HEK293 (cell line): ENCODE measurements around the gene RPS15.

ENCODE experiments used
- EGR2 ChIP-seq: fragments of 450-650 bp; formaldehyde crosslinking; IDR thresholded peaks from 2 replicates; pipeline ENCODE4 v1.5.1; 2016; ENCODE audit warnings: low read depth, missing biosample characterization, missing genetic modification characterization
- GLIS1 ChIP-seq: fragments of 450-650 bp; formaldehyde crosslinking; IDR thresholded peaks from 2 replicates; pipeline ENCODE4 v1.5.1; 2016; ENCODE audit warnings: missing biosample characterization, missing genetic modification characterization
- KLF10 ChIP-seq: fragments of 450-650 bp; IDR thresholded peaks from 2 replicates; pipeline ENCODE4 v1.5.1; 2018; ENCODE audit warnings: missing biosample characterization, mild to moderate bottlenecking, missing genetic modification characterization
- SETDB1 ChIP-seq: IDR thresholded peaks from one replicate; pipeline ENCODE4 v1.6.1; 2017; ENCODE audit warnings: mild to moderate bottlenecking, low read length, moderate library complexity, mixed read lengths; ENCODE audit not compliant: insufficient read length
- SP2 ChIP-seq: fragments of 450-650 bp; formaldehyde crosslinking; IDR thresholded peaks from 2 replicates; pipeline ENCODE4 v1.5.1; 2016; ENCODE audit warnings: missing biosample characterization, missing genetic modification characterization
- SP3 ChIP-seq: fragments of 450-650 bp; formaldehyde crosslinking; IDR thresholded peaks from 2 replicates; pipeline ENCODE4 v1.5.1; 2016; ENCODE audit warnings: missing biosample characterization, missing genetic modification characterization
- SP7 ChIP-seq: fragments of 450-650 bp; formaldehyde crosslinking; IDR thresholded peaks from 2 replicates; pipeline ENCODE4 v1.5.1; 2016; ENCODE audit warnings: missing biosample characterization, missing genetic modification characterization
- ZBTB11 ChIP-seq: fragments of 450-650 bp; formaldehyde crosslinking; conservative IDR thresholded peaks from 2 replicates; pipeline ENCODE4 v1.5.1; 2016; ENCODE audit warnings: low read depth, missing biosample characterization, missing genetic modification characterization
- ZBTB7A ChIP-seq: fragments of 450-650 bp; formaldehyde crosslinking; IDR thresholded peaks from 2 replicates; pipeline ENCODE4 v1.5.1; 2016; ENCODE audit warnings: low read depth, missing biosample characterization, missing genetic modification characterization
- ZFHX2 ChIP-seq: fragments of 450-650 bp; formaldehyde crosslinking; conservative IDR thresholded peaks from 2 replicates; pipeline ENCODE4 v1.5.1; 2016; ENCODE audit warnings: missing biosample characterization, missing genetic modification characterization
- ZFP3 ChIP-seq: fragments of 450-650 bp; formaldehyde crosslinking; IDR thresholded peaks from 2 replicates; pipeline ENCODE4 v1.5.1; 2016; ENCODE audit warnings: low read depth, missing biosample characterization, missing genetic modification characterization
- ZFP41 ChIP-seq: fragments of 450-650 bp; formaldehyde crosslinking; IDR thresholded peaks from 2 replicates; pipeline ENCODE4 v1.5.1; 2016; ENCODE audit warnings: missing biosample characterization, missing genetic modification characterization, borderline replicate concordance
- ZNF16 ChIP-seq: fragments of 450-650 bp; formaldehyde crosslinking; IDR thresholded peaks from 2 replicates; pipeline ENCODE4 v1.5.1; 2016; ENCODE audit warnings: low read depth, missing biosample characterization, missing genetic modification characterization
- ZNF18 ChIP-seq: fragments of 450-650 bp; formaldehyde crosslinking; IDR thresholded peaks from 2 replicates; pipeline ENCODE4 v1.5.1; 2016; ENCODE audit warnings: missing biosample characterization, missing genetic modification characterization
- ZNF19 ChIP-seq: fragments of 450-650 bp; formaldehyde crosslinking; IDR thresholded peaks from 2 replicates; pipeline ENCODE4; 2016; ENCODE audit warnings: missing biosample characterization, missing genetic modification characterization, low read depth
- ZNF2 ChIP-seq: fragments of 450-650 bp; formaldehyde crosslinking; IDR thresholded peaks from 2 replicates; pipeline ENCODE4 v1.5.1; 2016; ENCODE audit warnings: missing biosample characterization, missing genetic modification characterization
- ZNF202 ChIP-seq: fragments of 450-650 bp; formaldehyde crosslinking; IDR thresholded peaks from 2 replicates; pipeline ENCODE4 v1.5.1; 2016; ENCODE audit warnings: missing biosample characterization, missing genetic modification characterization, borderline replicate concordance
- ZNF292 ChIP-seq: fragments of 450-650 bp; formaldehyde crosslinking; IDR thresholded peaks from 2 replicates; pipeline ENCODE4 v1.5.1; 2016; ENCODE audit warnings: low read depth, missing biosample characterization, missing genetic modification characterization, borderline replicate concordance
- ZNF341 ChIP-seq: fragments of 450-650 bp; formaldehyde crosslinking; IDR thresholded peaks from 2 replicates; pipeline ENCODE4; 2016; ENCODE audit warnings: low read depth, missing biosample characterization, missing genetic modification characterization
- ZNF391 ChIP-seq: fragments of 450-650 bp; formaldehyde crosslinking; IDR thresholded peaks from 2 replicates; pipeline ENCODE4 v1.5.1; 2016; ENCODE audit warnings: low read depth, missing biosample characterization, missing genetic modification characterization, borderline replicate concordance
- ZNF501 ChIP-seq: fragments of 450-650 bp; formaldehyde crosslinking; IDR thresholded peaks from 2 replicates; pipeline ENCODE4 v1.5.1; 2016; ENCODE audit warnings: missing biosample characterization, missing genetic modification characterization
- ZNF513 ChIP-seq: fragments of 450-650 bp; IDR thresholded peaks from 2 replicates; pipeline ENCODE4 v1.5.1; 2018; ENCODE audit warnings: missing biosample characterization, missing genetic modification characterization
- ZNF571 ChIP-seq: fragments of 450-650 bp; formaldehyde crosslinking; IDR thresholded peaks from 2 replicates; pipeline ENCODE4 v1.5.0; 2017; ENCODE audit warnings: missing biosample characterization, missing genetic modification characterization
- ZNF623 ChIP-seq: fragments of 450-650 bp; formaldehyde crosslinking; IDR thresholded peaks from 2 replicates; pipeline ENCODE4 v1.5.1; 2016; ENCODE audit warnings: missing biosample characterization, missing genetic modification characterization
- ZNF624 ChIP-seq: fragments of 450-650 bp; formaldehyde crosslinking; IDR thresholded peaks from 2 replicates; pipeline ENCODE4 v1.5.1; 2017; ENCODE audit warnings: missing biosample characterization, missing genetic modification characterization
- ZNF654 ChIP-seq: fragments of 450-650 bp; formaldehyde crosslinking; IDR thresholded peaks from 2 replicates; pipeline ENCODE4 v1.5.1; 2016; ENCODE audit warnings: low read depth, missing biosample characterization, missing genetic modification characterization
- ZSCAN23 ChIP-seq: fragments of 450-650 bp; formaldehyde crosslinking; IDR thresholded peaks from 2 replicates; pipeline ENCODE4 v1.5.1; 2016; ENCODE audit warnings: missing biosample characterization, missing genetic modification characterization
- TF ChIP-seq, protein P1 (sequence below): fragments of 450-650 bp; formaldehyde crosslinking; IDR thresholded peaks from 2 replicates; pipeline ENCODE4 v1.5.1; 2016; ENCODE audit warnings: missing biosample characterization, missing genetic modification characterization
- TF ChIP-seq, protein P2 (sequence below): fragments of 450-650 bp; formaldehyde crosslinking; IDR thresholded peaks from 2 replicates; pipeline ENCODE4 v1.5.1; 2016; ENCODE audit warnings: missing biosample characterization, missing genetic modification characterization

Gene RPS15

DNA sequence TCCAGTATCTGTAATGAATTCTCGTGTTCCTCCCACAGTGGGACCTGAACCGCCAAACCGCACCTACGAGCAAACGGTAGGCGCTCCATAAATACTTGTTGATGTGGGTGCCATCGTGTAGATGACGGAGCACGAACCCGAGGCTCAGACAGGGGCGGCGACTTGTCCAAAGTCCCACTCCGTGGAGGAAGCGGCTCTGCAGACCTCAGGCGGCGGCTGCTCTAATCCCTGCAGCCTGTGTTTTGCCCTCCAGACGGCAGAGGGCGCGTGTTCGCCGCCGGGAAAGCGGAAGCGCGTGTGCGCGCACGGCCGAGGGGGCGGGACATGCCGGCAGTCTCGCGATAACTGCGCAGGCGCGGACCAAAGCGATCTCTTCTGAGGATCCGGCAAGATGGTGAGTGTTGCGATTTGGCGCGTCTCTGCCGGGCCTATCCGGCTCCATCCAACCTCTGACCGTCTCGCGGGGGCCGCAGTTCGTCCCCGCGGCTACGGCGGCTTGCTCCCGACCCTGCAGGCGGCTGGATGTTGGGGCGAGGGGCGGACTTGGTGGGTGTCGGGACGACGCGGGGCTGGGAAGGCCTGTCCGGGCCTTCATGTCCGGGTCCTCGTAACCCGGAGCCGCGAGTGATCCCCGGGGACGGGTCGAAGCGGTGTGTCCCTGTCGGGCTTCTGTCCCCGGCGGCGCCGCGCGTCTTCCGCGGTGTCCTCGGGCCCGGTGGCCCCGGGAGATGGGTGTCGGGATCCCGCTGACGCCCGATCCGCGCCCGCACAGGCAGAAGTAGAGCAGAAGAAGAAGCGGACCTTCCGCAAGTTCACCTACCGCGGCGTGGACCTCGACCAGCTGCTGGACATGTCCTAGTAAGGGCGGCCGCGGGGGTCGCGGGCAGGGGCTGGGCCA, at the start of gene RPS15 (continued):
- TF ChIP-seq ZBTB11 (tag by site-specific recombination) (peak; percentile 72), ZNF654 (tag by site-specific recombination) (peak; percentile 38; the same call in 1 of the 2 replicates), SP2 (tag by site-specific recombination) (peak; percentile 93), ZNF16 (0 out of 2 replicates have a peak, but pooled peaks have one; percentile 16), ZNF571 (tag by site-specific recombination) (no peak), GLIS1 (tag by site-specific recombination) (peak; percentile 58), ZNF18 (tag by site-specific recombination) (peak; percentile 36), SP3 (tag by site-specific recombination) (peak; percentile 96), ZNF501 (tag by site-specific recombination) (peak; percentile 95), ZFP41 (tag by site-specific recombination) (peak; percentile 70; the same call in 1 of the 2 replicates), ZNF623 (peak; percentile 37), SP7 (peak; percentile 93), ZNF624 (tag by site-specific recombination) (no peak), SETDB1 (no peak), ZNF292 (tag by site-specific recombination) (no peak), ZNF391 (tag by site-specific recombination) (peak; percentile 95; the same call in 1 of the 2 replicates), ZNF202 (tag by site-specific recombination) (no peak), ZFHX2 (tag by site-specific recombination) (peak; percentile 87), ZNF341 (tag by site-specific recombination) (peak; percentile 58), ZNF513 (peak; percentile 25; the same call in 1 of the 2 replicates), ZNF19 (tag by site-specific recombination) (no peak), ZBTB7A (tag by site-specific recombination) (peak; percentile 97), ZFP3 (tag by site-specific recombination) (no peak), ZNF2 (peak; percentile 97), EGR2 (tag by site-specific recombination) (peak; percentile 88), KLF10 (tag by site-specific recombination) (peak; percentile 81; the same call in 1 of the 2 replicates), ZSCAN23 (tag by site-specific recombination) (no peak)
- TF ChIP-seq, protein P1, sequence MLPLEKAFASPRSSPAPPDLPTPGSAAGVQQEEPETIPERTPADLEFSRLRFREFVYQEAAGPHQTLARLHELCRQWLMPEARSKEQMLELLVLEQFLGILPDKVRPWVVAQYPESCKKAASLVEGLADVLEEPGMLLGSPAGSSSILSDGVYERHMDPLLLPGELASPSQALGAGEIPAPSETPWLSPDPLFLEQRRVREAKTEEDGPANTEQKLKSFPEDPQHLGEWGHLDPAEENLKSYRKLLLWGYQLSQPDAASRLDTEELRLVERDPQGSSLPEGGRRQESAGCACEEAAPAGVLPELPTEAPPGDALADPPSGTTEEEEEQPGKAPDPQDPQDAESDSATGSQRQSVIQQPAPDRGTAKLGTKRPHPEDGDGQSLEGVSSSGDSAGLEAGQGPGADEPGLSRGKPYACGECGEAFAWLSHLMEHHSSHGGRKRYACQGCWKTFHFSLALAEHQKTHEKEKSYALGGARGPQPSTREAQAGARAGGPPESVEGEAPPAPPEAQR (tag by site-specific recombination) = peak; percentile 34; the same call in 1 of the 2 replicates
- TF ChIP-seq, protein P2, sequence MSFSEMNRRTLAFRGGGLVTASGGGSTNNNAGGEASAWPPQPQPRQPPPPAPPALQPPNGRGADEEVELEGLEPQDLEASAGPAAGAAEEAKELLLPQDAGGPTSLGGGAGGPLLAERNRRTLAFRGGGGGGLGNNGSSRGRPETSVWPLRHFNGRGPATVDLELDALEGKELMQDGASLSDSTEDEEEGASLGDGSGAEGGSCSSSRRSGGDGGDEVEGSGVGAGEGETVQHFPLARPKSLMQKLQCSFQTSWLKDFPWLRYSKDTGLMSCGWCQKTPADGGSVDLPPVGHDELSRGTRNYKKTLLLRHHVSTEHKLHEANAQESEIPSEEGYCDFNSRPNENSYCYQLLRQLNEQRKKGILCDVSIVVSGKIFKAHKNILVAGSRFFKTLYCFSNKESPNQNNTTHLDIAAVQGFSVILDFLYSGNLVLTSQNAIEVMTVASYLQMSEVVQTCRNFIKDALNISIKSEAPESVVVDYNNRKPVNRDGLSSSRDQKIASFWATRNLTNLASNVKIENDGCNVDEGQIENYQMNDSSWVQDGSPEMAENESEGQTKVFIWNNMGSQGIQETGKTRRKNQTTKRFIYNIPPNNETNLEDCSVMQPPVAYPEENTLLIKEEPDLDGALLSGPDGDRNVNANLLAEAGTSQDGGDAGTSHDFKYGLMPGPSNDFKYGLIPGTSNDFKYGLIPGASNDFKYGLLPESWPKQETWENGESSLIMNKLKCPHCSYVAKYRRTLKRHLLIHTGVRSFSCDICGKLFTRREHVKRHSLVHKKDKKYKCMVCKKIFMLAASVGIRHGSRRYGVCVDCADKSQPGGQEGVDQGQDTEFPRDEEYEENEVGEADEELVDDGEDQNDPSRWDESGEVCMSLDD (tag by site-specific recombination) = peak; percentile 81
